WERI-Rb-1 (cell line): Measurements from ENCODE around the gene PEF1.

Experiments used
- DNase-seq: peaks from one replicate; pipeline ENCODE4 v3.0.0-alpha.2; 2020
- H3K27ac ChIP-seq: fragments of 250-450 bp; sonication (Bioruptor Pico); 2 replicates; pipeline ENCODE4 v1.5.1; 2020; ENCODE audit warnings: mild to moderate bottlenecking, moderate library complexity
- H3K27me3 ChIP-seq: fragments of 250-450 bp; sonication (Bioruptor Pico); 2 replicates; pipeline ENCODE4 v1.5.1; 2021; ENCODE audit warnings: mild to moderate bottlenecking, low read depth, moderate library complexity; ENCODE audit not compliant: insufficient read depth, severe bottlenecking
- H3K36me3 ChIP-seq: fragments of 250-450 bp; sonication (Bioruptor Pico); 2 replicates; pipeline ENCODE4 v1.5.1; 2020; ENCODE audit warnings: mild to moderate bottlenecking, moderate library complexity
- H3K4me3 ChIP-seq: 2 replicates; pipeline ENCODE4 v1.5.1; 2011; ENCODE audit warnings: low read depth, mild to moderate bottlenecking, control low read depth, low read length
- H3K9me3 ChIP-seq: fragments of 250-450 bp; sonication (Bioruptor Pico); 2 replicates; pipeline ENCODE4 v1.5.1; 2021; ENCODE audit warnings: mild to moderate bottlenecking, moderate library complexity; ENCODE audit not compliant: severe bottlenecking
- TF ChIP-seq, protein P1 (sequence below): IDR thresholded peaks from 2 replicates; pipeline ENCODE4 v1.5.1; 2011; ENCODE audit warnings: low read depth, mild to moderate bottlenecking, control low read depth, inconsistent platforms, low read length

PEF1 gene

DNA sequence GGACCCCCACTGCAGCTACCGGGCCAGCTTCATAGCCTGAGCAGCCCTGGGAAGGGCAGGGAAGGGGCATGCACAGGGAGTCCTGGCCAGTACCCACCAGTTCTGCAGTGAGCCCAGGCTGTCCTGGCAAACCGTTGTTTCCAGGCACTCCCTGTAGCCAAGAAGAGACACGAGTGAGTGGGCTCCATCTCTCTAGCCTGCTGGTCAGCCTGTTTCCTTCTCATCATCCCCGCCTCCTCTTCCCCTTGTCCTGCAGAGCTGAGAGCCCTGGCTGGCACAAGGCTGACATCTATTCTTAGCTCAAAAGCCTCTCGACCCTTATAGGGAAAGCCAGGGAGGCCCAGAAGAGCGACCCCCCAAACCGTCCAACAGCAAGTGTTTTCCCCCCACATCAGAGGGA, 30.5 kb upstream of the PEF1 start:
- H3K36me3 ChIP-seq, result no peaks in the 10 kb centered on the region; the same call in 1 of the 2 replicates
- peak overlapping the region; percentile 11 for H3K27ac ChIP-seq
- H3K4me3 ChIP-seq, result no peak overlapping the region
- no peaks in the 10 kb centered on the region for H3K9me3 ChIP-seq
- TF ChIP-seq, protein P1, sequence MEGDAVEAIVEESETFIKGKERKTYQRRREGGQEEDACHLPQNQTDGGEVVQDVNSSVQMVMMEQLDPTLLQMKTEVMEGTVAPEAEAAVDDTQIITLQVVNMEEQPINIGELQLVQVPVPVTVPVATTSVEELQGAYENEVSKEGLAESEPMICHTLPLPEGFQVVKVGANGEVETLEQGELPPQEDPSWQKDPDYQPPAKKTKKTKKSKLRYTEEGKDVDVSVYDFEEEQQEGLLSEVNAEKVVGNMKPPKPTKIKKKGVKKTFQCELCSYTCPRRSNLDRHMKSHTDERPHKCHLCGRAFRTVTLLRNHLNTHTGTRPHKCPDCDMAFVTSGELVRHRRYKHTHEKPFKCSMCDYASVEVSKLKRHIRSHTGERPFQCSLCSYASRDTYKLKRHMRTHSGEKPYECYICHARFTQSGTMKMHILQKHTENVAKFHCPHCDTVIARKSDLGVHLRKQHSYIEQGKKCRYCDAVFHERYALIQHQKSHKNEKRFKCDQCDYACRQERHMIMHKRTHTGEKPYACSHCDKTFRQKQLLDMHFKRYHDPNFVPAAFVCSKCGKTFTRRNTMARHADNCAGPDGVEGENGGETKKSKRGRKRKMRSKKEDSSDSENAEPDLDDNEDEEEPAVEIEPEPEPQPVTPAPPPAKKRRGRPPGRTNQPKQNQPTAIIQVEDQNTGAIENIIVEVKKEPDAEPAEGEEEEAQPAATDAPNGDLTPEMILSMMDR, result no peak
- H3K27me3 ChIP-seq, result no peaks in the 10 kb centered on the region
- DNase-seq, result no peak

DNA sequence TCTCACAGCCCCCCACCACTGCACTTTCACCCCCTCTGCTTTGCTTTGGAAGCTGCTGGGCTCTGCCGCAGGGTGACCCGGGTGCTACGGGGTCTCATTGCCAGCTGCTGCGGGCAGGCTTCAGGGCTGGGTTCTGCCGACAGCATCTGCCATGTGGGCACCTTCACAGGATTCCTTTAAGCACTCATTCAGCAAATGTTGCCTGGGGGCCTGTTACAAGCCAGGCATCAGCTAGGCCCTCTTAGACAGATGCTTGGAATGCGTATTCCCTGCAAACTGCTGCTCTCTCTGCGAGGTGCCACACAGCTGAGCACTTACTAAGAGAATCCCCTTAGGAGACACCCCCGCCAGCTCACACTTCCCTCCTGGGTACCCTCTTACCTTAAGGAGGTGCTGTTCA, 29.9 kb upstream of the PEF1 start:
- H3K9me3 ChIP-seq, result no peaks in the 10 kb centered on the region
- no peak for DNase-seq
- TF ChIP-seq, protein P1, result no peak
- no peaks in the 10 kb centered on the region for H3K27me3 ChIP-seq
- H3K36me3 ChIP-seq, result no peaks in the 10 kb centered on the region; the same call in 1 of the 2 replicates
- no peak overlapping the region for H3K4me3 ChIP-seq
- peak overlapping the region; percentile 91 for H3K27ac ChIP-seq

DNA sequence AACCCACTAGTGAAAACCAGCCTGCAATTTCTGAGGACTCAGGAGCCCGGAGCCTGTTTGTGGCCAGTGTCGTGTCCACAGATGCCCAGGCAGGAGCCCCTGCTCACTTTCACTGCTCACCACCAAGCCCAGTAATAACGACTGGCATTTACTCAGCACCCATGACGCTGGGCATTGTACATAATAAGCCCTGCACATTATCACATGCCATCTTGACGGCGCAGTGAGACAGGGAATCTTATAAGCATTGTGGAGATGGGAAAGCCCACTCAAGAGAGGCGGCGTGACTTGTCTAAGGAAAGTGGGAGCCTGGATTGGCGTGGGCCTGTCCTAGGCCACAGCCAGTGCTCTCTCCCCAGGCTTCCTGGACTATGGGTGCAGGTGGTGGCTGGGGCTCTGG, 28.8 kb upstream of the PEF1 start:
- Histone ChIP-seq H3K27me3 (no peaks in the 10 kb centered on the region), H3K4me3 (no peak overlapping the region), H3K27ac (peak overlapping the region; percentile 91), H3K36me3 (no peaks in the 10 kb centered on the region; the same call in 1 of the 2 replicates), H3K9me3 (no peaks in the 10 kb centered on the region)
- TF ChIP-seq, protein P1, result no peak
- DNase-seq, result no peak

DNA sequence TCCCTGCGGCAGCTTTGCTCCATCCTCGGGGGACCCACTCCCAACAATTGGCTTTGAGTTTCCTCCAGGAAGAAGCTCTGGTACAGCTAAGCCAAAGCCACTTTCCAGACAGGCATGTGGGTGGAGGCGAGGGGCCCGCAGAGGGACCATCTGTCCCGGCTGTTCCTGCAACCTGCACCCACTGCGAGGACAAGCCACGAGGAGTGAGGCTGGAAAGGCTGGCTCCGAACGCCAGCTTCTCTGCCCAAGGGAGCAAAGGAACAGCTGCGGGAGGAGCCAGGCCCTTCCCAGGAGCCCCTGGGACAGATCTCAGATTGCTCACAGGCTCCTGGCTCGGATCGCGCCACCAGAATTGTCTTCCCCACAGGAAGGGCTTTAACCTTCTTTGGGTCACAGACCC, 28.3 kb upstream of the PEF1 start:
- no peaks in the 10 kb centered on the region for H3K9me3 ChIP-seq
- no peaks in the 10 kb centered on the region; the same call in 1 of the 2 replicates for H3K36me3 ChIP-seq
- H3K27me3 ChIP-seq, result no peaks in the 10 kb centered on the region
- no peak overlapping the region for H3K4me3 ChIP-seq
- peak; percentile 97 for DNase-seq
- TF ChIP-seq, protein P1, result no peak
- peak overlapping the region; percentile 91 for H3K27ac ChIP-seq

DNA sequence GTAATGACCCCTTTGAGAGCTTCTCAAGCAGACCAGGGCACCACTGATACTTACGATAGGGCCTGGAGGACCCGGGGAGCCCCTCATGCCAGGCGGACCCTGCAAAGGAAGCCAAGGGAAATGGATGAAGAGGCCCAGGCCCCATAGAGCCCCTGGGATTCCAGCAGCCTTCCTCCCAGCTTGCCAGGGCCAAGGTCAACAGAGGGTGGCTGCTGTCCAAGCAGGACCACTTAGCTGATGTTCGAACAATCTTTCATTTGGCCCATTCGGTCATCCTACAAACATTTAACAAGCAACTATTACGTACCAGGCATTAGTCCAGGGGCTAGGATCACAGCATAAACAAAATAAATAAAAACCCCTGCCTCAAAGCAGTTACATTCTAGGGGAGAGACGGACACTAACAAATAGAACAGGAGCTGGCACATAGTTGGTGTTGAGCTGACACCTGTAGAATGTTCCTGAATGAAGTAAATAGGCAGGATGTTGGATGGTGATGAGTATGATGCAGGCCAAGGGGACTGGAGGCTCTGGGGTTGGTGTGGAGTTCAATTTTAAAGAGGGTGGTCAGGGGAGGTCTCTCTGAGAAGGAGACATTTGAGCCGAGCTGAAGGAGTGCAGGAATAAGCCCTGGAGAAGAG, 27.0 kb upstream of the PEF1 start:
- no peak for DNase-seq
- Histone ChIP-seq H3K9me3 (no peaks in the 10 kb centered on the region), H3K36me3 (no peaks in the 10 kb centered on the region; the same call in 1 of the 2 replicates), H3K27me3 (no peaks in the 10 kb centered on the region), H3K27ac (peak overlapping the region; percentile 91), H3K4me3 (no peak overlapping the region)
- TF ChIP-seq, protein P1, result no peak

DNA sequence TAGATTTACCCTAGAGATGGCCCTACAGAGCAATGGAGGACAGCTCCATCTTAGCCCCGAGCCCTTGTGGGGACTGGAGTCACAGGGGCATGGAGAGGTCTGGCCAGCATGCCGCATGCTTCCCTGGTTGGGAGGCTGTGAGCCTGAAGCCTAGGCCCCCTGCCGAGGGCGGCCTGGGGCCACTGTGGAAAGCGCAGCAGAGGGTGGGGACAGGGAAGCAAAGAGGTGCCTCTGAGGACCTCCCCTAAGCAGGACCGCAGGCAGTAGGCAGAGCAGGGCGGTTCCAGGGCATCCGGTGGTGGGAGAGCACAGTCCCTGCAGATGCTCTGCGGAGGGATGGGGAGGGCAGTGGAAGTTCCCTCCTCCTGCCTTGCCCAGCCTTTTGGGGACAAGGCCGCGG, 26.5 kb upstream of the PEF1 start:
- Histone ChIP-seq H3K27me3 (no peaks in the 10 kb centered on the region), H3K9me3 (no peaks in the 10 kb centered on the region), H3K4me3 (peak overlapping the region; percentile 30; the same call in 1 of the 2 replicates), H3K27ac (peak overlapping the region; percentile 91), H3K36me3 (no peaks in the 10 kb centered on the region; the same call in 1 of the 2 replicates)
- DNase-seq, result no peak
- TF ChIP-seq, protein P1, result no peak
